GM04504 (cell line): ENCODE measurements around the gene PCSK7.
"Not testable (repeated sequence)": the region's sequence is repeated elsewhere in the genome, so short reads cannot be mapped to it uniquely, and the experiment has no call there.

Experiments used
- DNase-seq: peaks from one replicate; pipeline ENCODE4 v3.0.0-alpha.2; 2012; ENCODE audit warnings: low read depth

Gene PCSK7

GRCh38 chr11:117231842-117232091 is at the start of gene PCSK7:
Gene PCSK7, minus strand, starts transcription at chr11:117232073. Its CDS starts 2,229 bp downstream, at chr11:117229844.
- no peak for DNase-seq

DNA sequence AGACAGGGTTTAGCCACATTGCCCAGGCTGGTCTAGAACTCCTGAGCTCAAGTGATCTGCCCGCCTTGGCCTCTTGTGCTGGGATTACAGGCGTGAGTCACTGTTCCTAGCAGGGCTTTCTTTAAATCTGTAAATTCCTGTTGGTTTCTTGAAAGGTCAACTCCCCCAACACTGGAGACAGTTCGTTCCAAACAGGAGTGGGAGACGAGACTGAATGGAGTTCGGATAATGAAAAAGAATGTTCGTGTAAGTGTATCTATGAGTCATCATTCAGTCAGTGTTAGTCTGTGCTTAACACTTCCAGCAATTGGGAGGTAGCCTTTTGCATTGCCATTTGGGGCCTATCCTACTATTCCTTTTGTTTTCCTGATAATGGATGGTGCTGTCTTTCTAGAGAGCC is 49.3 kb upstream of the PCSK7 start:
- peak; percentile 92 for DNase-seq

- no peak for DNase-seq
Observed at GRCh38 chr11:117279711-117280376, 48.0 kb upstream of the PCSK7 start.

- no peak for DNase-seq
Observed at GRCh38 chr11:117278347-117278746, 46.5 kb upstream of the PCSK7 start.

DNA sequence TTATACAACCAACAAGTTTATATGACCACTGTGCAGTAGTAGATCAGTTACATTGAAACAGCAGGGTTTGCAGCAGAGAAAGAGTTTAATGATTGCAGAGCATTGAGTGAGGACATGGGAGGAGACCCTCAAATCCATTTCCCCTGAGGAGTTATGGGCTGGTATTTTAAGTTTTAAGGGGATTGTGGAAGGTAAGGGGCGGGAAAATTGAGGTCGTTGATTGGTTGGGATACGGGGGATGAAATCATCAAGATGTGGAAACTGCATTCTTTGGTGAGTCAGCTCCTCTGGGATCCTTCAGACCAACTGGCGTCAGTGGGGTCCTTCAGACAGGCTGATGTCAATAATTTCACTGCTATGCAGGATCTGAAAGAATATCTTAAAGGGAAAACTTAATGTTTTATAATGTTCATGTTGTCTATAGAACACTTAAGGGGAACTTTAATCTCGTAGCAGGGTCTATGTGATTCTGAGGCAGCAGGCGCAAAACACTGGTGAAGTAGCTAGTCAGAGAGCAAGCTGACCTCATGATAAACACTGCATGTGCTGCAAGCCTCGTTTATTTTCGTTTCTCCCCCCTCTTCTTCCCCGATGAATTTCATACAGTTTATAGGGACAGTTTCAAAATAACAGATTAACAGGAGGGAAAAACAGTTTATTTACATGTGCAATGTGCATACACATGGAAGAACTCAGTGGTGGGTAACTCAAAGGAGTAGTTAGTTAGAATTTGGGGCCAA is 41.8 kb upstream of the PCSK7 start:
- peak; percentile 35 for DNase-seq

DNA sequence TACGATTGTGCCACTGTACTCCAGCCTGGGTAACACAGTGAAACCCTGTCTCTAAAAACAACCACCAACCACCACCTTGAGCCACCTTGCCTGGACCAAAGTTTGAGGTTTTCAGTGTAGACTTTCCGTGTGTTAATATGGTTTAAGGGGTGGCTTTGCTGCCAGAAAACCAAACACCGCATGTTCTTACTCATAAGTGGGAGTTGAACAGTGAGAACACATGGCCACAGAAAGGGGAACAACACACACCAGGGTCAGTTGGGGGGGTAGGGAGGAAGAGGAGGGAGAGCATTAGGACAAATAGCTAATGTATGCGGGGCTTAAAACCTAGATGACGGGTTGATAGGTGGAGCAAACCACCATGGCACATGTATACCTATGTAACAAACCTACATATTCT is 40.3 kb upstream of the PCSK7 start:
- not testable (repeated sequence) for DNase-seq

DNA sequence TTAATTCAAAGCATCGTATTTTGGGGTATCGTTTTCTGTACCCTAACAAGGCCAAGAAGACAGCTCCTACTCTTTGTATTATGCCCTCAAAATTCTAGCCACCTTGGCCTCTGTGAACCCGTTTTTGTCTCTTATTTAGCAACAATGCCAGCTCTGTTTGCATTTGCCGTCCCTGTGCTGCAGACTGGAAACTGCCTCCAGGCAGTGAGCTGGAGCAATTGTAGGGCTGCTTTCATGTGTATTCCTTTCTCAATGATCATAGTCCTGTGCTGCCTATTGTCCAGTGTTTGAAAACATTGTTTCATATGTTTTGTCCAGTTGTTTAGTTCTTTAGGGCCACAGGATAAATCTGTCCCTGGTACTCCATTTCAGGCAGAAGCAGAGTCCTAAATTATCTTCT is 39.3 kb upstream of the PCSK7 start:
- no peak for DNase-seq

DNA sequence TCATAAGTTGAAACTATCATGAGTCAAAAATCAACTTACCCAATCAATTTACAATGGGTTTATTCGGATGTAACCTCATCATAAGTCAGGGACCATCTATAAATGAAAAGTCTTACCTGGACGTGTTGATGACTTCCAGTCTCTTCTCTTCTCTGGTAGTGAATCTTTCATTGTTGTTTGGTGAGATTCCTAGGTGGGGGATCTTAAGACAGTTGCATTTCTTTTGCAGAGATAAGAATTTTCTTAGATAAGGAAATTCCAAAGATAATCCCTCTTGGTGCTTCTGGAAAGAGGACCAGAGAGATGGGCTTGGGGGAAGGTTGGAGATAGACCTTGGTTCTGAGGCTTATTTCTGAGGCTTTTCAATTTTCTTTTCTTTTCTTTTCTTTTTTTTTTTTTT is 38.0 kb upstream of the PCSK7 start:
- DNase-seq, result no peak

- DNase-seq, result no peak
Observed at GRCh38 chr11:117265745-117266144, 33.9 kb upstream of the PCSK7 start.

GRCh38 chr11:117264624-117265323 is 32.9 kb upstream of the PCSK7 start:
- DNase-seq, result not testable (repeated sequence)

- peak; percentile 22 for DNase-seq
Observed at GRCh38 chr11:117259417-117259816, 27.5 kb upstream of the PCSK7 start.

GRCh38 chr11:117258576-117258975 is 26.7 kb upstream of the PCSK7 start:
- no peak for DNase-seq

DNA sequence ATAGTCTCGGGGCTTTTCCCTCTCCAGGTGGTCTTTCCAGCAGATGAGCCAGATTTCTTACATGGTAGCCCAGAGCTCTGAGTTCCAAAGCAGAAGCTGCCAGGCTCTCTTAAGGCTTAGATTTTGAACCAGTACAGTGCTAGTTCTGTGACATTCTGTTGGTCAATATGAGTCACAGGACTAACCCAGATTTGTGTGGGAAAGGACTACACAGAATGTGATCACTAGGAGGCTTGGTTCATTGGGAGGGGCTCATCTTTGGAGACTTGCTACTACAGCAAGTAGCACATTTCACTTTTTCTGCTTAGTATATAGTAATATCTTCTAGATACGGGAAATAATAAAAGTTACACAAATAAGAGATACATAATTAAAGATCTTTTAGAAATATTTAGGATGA is 24.7 kb upstream of the PCSK7 start:
- DNase-seq, result no peak

DNA sequence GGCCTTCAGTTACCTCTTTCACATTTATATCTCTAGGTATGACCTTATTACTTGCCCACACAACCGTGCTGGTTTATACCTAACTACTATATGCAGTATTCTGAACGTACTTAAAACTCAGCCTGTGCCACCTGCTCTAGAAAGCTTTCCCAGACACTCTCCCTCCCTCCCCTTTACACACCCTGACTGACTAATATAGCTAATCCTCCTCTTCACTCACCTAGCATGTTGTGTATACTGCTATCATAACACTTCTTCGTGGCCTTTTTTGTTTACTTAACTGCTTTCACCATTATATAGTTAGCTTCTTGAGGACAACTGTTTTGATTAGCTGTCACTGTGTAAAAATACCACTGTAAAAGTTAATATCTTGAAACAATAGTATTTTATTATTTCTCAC is 24.1 kb upstream of the PCSK7 start:
- no peak for DNase-seq

DNA sequence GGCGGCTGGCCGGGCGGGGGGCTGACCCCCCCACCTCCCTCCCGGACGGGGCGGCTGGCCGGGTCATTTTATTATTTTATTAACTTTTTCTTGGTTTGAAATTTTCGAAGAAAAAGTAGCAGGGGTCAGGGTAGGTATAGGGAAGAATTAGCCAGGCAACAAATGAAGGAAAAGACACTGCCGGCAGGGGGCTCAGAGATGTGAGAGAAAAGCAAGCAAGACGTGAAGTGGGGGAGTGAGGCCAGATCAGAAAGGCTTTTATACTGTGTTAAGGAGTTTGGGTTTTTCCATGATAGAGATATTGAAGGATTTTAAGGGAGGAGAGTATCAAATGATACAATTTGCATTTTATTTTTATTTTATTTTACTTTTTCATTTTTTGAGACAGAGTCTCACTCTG is 19.6 kb upstream of the PCSK7 start:
- DNase-seq, result no peak

- no peak for DNase-seq
Observed at GRCh38 chr11:117249571-117249970, 17.7 kb upstream of the PCSK7 start.

GRCh38 chr11:117248341-117248740 is 16.5 kb upstream of the PCSK7 start:
- DNase-seq, result no peak

GRCh38 chr11:117239295-117239694 is 7.4 kb upstream of the PCSK7 start:
- DNase-seq, result peak; percentile 92

GRCh38 chr11:117238221-117238620 is 6.3 kb upstream of the PCSK7 start:
- no peak for DNase-seq

- DNase-seq, result no peak
Observed at GRCh38 chr11:117232911-117233409, 1.1 kb upstream of the PCSK7 start.

DNA sequence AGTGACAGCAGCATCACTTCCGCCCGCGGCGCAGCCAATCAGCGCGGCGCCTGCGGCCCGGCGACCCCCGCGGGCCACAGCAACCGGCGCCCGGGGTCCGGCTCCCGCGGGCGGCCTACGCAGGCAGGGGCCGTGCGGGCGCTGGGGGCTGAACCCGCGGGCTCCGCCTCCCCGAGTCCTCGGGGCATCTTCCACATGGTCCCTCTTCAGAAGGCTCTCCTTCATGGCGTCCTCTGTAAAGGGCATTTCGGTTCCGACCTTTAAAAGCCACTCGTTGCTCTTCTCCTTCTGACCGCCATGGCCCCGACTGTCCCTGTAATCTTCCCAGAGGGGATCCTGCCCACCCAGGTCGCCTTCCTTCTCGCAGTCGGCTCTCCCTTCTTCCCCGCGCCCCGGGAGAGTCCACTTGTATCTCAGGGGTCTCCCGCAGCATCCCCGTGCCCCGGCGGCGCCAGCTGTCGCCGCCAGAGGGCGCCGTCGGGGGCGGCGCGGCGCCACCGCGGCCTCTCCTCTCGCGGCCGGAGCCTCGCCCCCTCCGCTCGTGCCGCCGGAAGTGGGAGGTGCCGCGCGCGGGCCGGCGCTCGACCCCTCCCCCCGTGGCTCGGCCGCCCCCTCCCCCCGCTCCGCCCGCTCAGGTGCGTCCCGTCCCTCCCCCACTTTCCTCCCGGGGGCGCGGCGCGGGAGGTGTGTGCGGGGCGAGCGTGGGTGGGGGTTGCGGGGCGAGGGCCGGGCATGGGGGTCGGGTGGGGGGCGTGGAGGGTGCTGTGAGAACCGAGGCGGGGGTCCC is 412 bp upstream of the PCSK7 start, which contains the start of gene RNF214:
RNF214 (plus strand) TSS at position 580 of the 787 bp plus-strand sequence. CDS start 1,602 bp downstream, outside the sequence.
- peak; percentile 54 for DNase-seq
